Measurements from ENCODE around the gene COL6A3.

COL6A3 gene

GRCh38 chr2:237437566-237437965, 23.6 kb upstream of the COL6A3 start:
- Histone ChIP-seq H3K4me1 (ENCODE audit: control insufficient read depth, insufficient read depth, low read length) (peaks cover 7% of the 10 kb centered on the region), H3K9ac (ENCODE audit: low read depth, low read length) (no peak overlapping the region), H3K27me3 (ENCODE audit: control insufficient read depth, insufficient read depth, low read length) (no peaks in the 10 kb centered on the region), H3K36me3 (ENCODE audit: control insufficient read depth, insufficient read depth, low read length) (no peaks in the 10 kb centered on the region), H3K4me3 (ENCODE audit: low read depth, low read length) (no peak overlapping the region), H3K9me3 (ENCODE audit: control insufficient read depth, insufficient read depth, low read length) (no peaks in the 10 kb centered on the region)

- no peak overlapping the region for H3K9ac ChIP-seq (ENCODE audit: low read depth, low read length)
- H3K27me3 ChIP-seq (ENCODE audit: control insufficient read depth, insufficient read depth, low read length), result no peaks in the 10 kb centered on the region
- H3K9me3 ChIP-seq (ENCODE audit: control insufficient read depth, insufficient read depth, low read length), result no peaks in the 10 kb centered on the region
- no peaks in the 10 kb centered on the region for H3K36me3 ChIP-seq (ENCODE audit: control insufficient read depth, insufficient read depth, low read length)
- H3K4me3 ChIP-seq (ENCODE audit: low read depth, low read length), result no peak overlapping the region
- peaks cover 7% of the 10 kb centered on the region for H3K4me1 ChIP-seq (ENCODE audit: control insufficient read depth, insufficient read depth, low read length)
These were observed 22.1 kb upstream of the COL6A3 start for GRCh38 chr2:237435844-237436587.

DNA sequence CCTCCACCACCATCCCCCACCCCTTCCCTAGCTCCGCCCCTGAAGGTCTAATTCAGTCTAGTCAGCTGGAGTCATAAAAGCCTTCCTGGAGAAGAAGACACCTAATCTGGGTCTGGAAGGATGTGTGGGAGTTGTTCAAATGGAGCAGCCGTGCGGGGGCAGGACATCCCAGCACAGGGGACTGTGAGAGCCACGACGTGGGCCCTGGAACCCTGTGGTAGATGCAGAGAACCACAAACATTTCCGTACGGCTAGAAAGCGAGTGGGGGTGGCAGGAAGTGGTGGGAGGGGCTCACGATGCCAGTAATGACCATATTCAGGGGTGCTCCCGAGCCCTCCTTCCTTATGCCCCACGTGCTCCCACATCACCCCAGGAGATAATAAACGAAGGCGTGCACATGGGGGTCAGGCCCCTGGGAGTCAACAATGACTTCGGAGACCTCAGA, 20.9 kb upstream of the COL6A3 start:
- Histone ChIP-seq H3K4me1 (ENCODE audit: control insufficient read depth, insufficient read depth, low read length) (peaks cover 7% of the 10 kb centered on the region), H3K4me3 (ENCODE audit: low read depth, low read length) (no peak overlapping the region)

DNA sequence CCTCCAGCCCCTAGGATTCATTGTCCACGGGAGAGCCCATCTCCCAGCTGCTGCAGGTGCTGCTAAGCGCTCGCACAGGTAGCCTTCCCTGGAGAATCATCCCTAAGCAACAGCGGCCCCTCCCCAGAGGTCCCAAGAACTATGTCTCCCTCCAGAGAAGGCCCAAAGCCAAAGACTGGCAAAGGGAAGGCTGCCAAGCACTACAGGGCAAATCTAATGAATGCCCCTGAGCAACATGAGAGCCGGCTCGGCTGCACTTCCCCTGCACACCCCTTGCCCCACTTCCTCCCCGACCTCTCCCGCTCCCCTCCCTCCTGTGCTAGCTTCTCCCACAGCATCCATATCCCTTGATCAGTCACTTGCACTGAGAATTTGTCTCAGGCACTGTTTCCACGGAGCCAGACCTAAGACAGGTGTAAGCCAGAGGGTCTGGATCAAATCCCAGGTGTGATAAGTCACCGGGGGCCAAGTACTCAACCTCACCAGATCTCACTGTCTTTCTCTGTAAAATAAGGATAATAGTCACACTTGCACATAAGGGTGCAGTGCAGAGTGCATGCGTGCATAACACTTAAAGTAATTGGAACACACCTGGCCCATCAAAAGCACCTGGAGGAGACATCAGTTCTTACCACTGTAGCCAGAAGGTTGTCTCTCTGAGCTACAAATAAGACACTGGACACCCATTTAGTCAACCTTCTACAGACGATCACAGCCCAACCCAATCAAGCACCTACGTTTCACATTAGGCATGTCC, 20.1 kb upstream of the COL6A3 start:
- Histone ChIP-seq H3K4me3 (ENCODE audit: low read depth, low read length) (no peak overlapping the region), H3K9ac (ENCODE audit: low read depth, low read length) (no peak overlapping the region), H3K9me3 (ENCODE audit: control insufficient read depth, insufficient read depth, low read length) (no peaks in the 10 kb centered on the region), H3K27me3 (ENCODE audit: control insufficient read depth, insufficient read depth, low read length) (no peaks in the 10 kb centered on the region), H3K4me1 (ENCODE audit: control insufficient read depth, insufficient read depth, low read length) (peaks cover 7% of the 10 kb centered on the region), H3K36me3 (ENCODE audit: control insufficient read depth, insufficient read depth, low read length) (no peaks in the 10 kb centered on the region)

More for the DNA sequence above, 20.9 kb upstream of the COL6A3 start:
- H3K27me3 ChIP-seq (ENCODE audit: control insufficient read depth, insufficient read depth, low read length), result no peaks in the 10 kb centered on the region
- H3K36me3 ChIP-seq (ENCODE audit: control insufficient read depth, insufficient read depth, low read length), result no peaks in the 10 kb centered on the region
- H3K9me3 ChIP-seq (ENCODE audit: control insufficient read depth, insufficient read depth, low read length), result no peaks in the 10 kb centered on the region
- no peak overlapping the region for H3K9ac ChIP-seq (ENCODE audit: low read depth, low read length)

DNA sequence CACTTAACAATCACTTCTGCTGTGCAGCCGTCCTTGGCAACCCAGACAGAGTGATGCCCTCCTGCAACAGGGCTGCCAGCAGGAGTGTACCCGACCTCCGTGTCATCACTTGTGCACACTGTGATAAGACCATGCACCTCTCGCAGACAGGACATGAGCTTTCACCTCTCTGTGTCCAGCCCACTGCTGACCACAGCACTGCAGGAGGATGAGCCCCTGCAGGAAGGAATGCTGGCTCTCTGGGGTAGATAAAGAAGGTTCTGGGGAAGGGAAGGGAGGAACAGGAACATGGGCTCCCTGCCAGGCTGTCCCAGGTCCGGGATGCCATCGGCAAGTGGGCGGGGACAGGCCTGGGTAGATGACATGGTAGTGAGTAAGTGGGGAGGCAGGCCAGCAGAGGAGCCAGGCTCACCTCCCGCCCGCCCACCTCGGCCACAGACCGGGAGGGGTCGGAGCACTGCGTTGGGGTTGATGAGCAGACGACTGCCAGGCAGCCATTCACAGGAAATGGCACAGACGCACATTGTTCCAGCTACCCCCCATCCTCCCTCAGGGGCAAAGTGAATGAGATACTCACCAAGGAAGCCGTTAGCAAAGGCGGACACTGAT, 18.6 kb upstream of the COL6A3 start:
- H3K9me3 ChIP-seq (ENCODE audit: control insufficient read depth, insufficient read depth, low read length), result no peaks in the 10 kb centered on the region
- H3K4me1 ChIP-seq (ENCODE audit: control insufficient read depth, insufficient read depth, low read length), result peaks cover 3% of the 10 kb centered on the region
- no peak overlapping the region for H3K4me3 ChIP-seq (ENCODE audit: low read depth, low read length)
- H3K9ac ChIP-seq (ENCODE audit: low read depth, low read length), result no peak overlapping the region
- H3K27me3 ChIP-seq (ENCODE audit: control insufficient read depth, insufficient read depth, low read length), result peaks cover 4% of the 10 kb centered on the region
- no peaks in the 10 kb centered on the region for H3K36me3 ChIP-seq (ENCODE audit: control insufficient read depth, insufficient read depth, low read length)

DNA sequence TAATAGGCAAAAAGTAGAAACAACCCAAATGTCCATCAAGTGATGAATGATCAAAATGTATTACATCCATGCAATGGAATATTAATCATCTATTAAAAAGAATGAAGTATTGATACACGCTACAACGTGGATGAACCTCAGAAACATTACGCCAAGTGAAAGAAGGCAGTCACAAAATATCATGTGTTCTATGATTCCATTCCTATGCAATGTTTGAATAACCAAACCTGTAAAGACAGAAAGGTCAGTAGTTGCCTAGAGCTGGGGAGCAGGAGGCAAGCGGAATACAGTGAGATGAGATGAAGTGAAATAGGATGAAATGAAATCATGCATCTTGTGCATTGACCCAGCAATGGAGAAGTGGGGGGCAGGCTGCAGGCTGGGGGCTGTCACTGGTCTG, 17.9 kb upstream of the COL6A3 start:
- Histone ChIP-seq H3K9me3 (ENCODE audit: control insufficient read depth, insufficient read depth, low read length) (no peaks in the 10 kb centered on the region), H3K4me1 (ENCODE audit: control insufficient read depth, insufficient read depth, low read length) (peaks cover 3% of the 10 kb centered on the region), H3K36me3 (ENCODE audit: control insufficient read depth, insufficient read depth, low read length) (no peaks in the 10 kb centered on the region), H3K27me3 (ENCODE audit: control insufficient read depth, insufficient read depth, low read length) (peaks cover 4% of the 10 kb centered on the region), H3K9ac (ENCODE audit: low read depth, low read length) (no peak overlapping the region), H3K4me3 (ENCODE audit: low read depth, low read length) (no peak overlapping the region)

DNA sequence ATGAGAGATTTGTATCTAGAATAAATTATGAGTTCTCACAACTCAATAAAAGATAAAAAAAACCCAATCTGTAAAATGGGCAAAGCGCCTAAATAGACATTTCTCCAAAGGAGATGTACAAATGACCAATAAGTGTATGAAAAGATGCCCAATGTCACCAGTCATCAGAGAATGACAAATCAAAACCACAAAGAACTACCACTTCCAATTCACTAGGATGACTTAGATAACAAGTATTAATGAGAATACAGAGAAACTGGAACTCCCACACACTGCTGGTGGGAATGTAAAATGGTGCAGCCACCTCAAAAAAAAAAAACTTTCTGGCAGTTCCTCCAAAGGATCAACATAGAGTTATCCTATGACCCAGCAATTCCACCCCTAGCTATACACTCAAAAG, 17.4 kb upstream of the COL6A3 start:
- H3K27me3 ChIP-seq (ENCODE audit: control insufficient read depth, insufficient read depth, low read length), result peaks cover 4% of the 10 kb centered on the region
- no peak overlapping the region for H3K9ac ChIP-seq (ENCODE audit: low read depth, low read length)
- H3K4me1 ChIP-seq (ENCODE audit: control insufficient read depth, insufficient read depth, low read length), result peaks cover 3% of the 10 kb centered on the region
- no peaks in the 10 kb centered on the region for H3K36me3 ChIP-seq (ENCODE audit: control insufficient read depth, insufficient read depth, low read length)
- H3K9me3 ChIP-seq (ENCODE audit: control insufficient read depth, insufficient read depth, low read length), result no peaks in the 10 kb centered on the region
- no peak overlapping the region for H3K4me3 ChIP-seq (ENCODE audit: low read depth, low read length)

DNA sequence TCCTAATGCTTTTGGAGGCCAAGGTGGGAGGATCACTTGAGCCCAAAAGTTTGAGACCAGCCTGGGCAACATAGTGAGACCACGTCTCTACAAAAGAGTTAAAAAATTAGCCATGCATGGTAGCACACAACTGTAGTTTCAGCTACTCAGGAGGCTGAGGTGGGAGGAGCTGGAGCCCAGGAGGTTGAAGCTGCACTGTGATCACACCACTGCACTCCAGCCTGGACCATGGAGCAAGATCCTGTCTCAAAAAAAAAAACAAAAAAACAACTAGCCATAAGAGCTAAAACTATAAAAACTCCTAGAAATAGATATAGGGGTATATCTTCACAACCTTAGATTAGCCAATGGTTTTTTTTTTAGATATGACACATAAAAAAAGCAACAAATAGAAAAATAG, 16.9 kb upstream of the COL6A3 start:
- H3K4me1 ChIP-seq (ENCODE audit: control insufficient read depth, insufficient read depth, low read length), result peaks cover 3% of the 10 kb centered on the region
- H3K4me3 ChIP-seq (ENCODE audit: low read depth, low read length), result no peak overlapping the region
- no peaks in the 10 kb centered on the region for H3K36me3 ChIP-seq (ENCODE audit: control insufficient read depth, insufficient read depth, low read length)
- H3K27me3 ChIP-seq (ENCODE audit: control insufficient read depth, insufficient read depth, low read length), result peaks cover 4% of the 10 kb centered on the region
- H3K9me3 ChIP-seq (ENCODE audit: control insufficient read depth, insufficient read depth, low read length), result no peaks in the 10 kb centered on the region
- H3K9ac ChIP-seq (ENCODE audit: low read depth, low read length), result no peak overlapping the region

GRCh38 chr2:237429753-237430152, 15.8 kb upstream of the COL6A3 start:
- H3K4me1 ChIP-seq (ENCODE audit: control insufficient read depth, insufficient read depth, low read length), result peaks cover 3% of the 10 kb centered on the region
- H3K4me3 ChIP-seq (ENCODE audit: low read depth, low read length), result no peak overlapping the region
- H3K36me3 ChIP-seq (ENCODE audit: control insufficient read depth, insufficient read depth, low read length), result no peaks in the 10 kb centered on the region
- no peaks in the 10 kb centered on the region for H3K9me3 ChIP-seq (ENCODE audit: control insufficient read depth, insufficient read depth, low read length)
- peaks cover 4% of the 10 kb centered on the region for H3K27me3 ChIP-seq (ENCODE audit: control insufficient read depth, insufficient read depth, low read length)
- H3K9ac ChIP-seq (ENCODE audit: low read depth, low read length), result no peak overlapping the region

GRCh38 chr2:237427769-237428506, 14.0 kb upstream of the COL6A3 start:
- H3K36me3 ChIP-seq (ENCODE audit: control insufficient read depth, insufficient read depth, low read length), result no peaks in the 10 kb centered on the region
- no peaks in the 10 kb centered on the region for H3K9me3 ChIP-seq (ENCODE audit: control insufficient read depth, insufficient read depth, low read length)
- H3K27me3 ChIP-seq (ENCODE audit: control insufficient read depth, insufficient read depth, low read length), result peaks cover 4% of the 10 kb centered on the region
- no peak overlapping the region for H3K4me3 ChIP-seq (ENCODE audit: low read depth, low read length)
- H3K9ac ChIP-seq (ENCODE audit: low read depth, low read length), result no peak overlapping the region
- H3K4me1 ChIP-seq (ENCODE audit: control insufficient read depth, insufficient read depth, low read length), result no peaks in the 10 kb centered on the region

DNA sequence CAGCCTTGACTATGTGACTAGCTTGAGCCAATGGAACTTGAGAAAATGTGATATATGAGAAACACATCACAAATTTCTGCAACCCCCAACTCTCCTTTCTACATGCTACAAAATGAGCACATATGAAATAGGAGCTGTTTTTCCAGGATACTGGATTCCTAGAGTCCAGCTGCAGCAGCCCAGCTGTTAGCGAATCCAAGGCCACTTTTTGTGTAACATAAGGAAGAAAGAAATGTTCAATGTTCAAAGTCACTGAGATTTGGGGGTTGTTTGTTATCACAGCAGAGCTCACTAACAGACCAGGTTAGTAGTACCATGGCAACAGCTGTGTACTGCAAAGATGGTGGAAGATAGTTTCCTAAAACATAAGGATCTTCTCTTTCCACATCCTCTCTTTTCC, 12.6 kb upstream of the COL6A3 start:
- Histone ChIP-seq H3K36me3 (ENCODE audit: control insufficient read depth, insufficient read depth, low read length) (no peaks in the 10 kb centered on the region), H3K4me3 (ENCODE audit: low read depth, low read length) (no peak overlapping the region), H3K9me3 (ENCODE audit: control insufficient read depth, insufficient read depth, low read length) (no peaks in the 10 kb centered on the region)

More for the DNA sequence above, 12.6 kb upstream of the COL6A3 start:
- Histone ChIP-seq H3K9ac (ENCODE audit: low read depth, low read length) (no peak overlapping the region), H3K4me1 (ENCODE audit: control insufficient read depth, insufficient read depth, low read length) (no peaks in the 10 kb centered on the region), H3K27me3 (ENCODE audit: control insufficient read depth, insufficient read depth, low read length) (peaks cover 9% of the 10 kb centered on the region)

All from iPS-15b (cell line).